ENCODE measurements around the gene ADK.
"Not testable (repeated sequence)": the region's sequence is repeated elsewhere in the genome, so short reads cannot be mapped to it uniquely, and the experiment has no call there.

ADK gene

DNA sequence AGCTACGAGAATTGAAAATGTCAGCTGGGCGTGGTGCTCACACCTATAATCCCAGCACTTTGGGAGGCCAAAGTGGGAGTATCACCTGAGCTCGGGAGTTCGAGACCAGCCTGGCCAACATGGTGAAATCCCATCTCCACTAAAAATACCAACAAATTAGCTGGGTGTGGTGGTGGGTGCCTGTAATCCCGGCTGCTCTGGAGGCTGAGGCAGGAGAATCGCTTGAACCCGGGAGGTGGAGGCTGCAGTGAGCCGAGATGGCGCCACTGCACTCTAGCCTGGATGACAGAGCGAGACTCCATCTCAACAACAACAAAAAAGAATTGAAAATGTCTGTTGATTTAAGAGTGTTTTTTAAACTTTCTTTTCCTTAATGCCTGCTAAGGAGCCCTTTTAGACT is 4.0 kb upstream of the ADK start:
- not testable (repeated sequence) for DNase-seq (ENCODE audit: low read depth)

DNA sequence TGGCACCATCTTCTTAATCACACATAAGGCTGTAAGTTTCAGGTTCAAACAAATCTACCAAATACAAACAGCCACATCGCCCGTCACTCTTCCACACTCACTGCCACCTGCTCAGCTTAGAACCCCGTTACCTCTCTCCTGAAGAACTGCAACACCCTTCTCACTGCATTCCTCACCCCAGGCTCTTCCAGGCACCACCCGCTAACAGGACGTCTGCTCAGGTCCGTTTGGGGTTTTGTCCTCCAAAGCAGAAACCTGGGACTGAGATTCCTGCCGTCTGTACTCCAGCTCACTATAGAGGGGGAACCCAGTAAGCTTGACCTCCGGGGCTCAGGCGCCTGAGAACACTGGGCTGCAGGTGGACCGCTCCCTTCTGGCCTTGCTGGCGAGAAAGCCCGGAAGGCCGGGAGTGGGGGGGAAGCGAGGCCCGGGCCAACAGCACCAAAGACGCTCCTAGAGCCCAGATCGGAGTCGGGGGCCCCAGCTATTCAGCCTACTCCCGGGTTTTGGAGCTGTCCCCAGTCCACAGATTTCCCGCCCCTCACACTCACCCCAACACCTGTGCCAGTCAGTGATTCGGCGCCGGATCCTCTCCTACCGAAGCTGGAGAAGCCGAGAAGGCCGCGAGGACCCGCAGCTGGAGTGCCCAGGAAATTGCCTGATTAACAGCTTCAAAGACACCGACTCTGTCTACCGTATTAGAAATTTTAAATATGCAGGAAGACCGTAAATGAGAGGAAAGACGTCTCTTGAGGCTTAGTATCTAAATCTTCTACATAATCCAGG is 624 bp upstream of the ADK start, which contains the start of gene AP3M1:
TSS of gene AP3M1 (minus strand) at position 625 of the 786 bp plus-strand sequence. CDS start 12,449 bp downstream, outside the sequence.
- no peak for DNase-seq (ENCODE audit: low read depth)

DNA sequence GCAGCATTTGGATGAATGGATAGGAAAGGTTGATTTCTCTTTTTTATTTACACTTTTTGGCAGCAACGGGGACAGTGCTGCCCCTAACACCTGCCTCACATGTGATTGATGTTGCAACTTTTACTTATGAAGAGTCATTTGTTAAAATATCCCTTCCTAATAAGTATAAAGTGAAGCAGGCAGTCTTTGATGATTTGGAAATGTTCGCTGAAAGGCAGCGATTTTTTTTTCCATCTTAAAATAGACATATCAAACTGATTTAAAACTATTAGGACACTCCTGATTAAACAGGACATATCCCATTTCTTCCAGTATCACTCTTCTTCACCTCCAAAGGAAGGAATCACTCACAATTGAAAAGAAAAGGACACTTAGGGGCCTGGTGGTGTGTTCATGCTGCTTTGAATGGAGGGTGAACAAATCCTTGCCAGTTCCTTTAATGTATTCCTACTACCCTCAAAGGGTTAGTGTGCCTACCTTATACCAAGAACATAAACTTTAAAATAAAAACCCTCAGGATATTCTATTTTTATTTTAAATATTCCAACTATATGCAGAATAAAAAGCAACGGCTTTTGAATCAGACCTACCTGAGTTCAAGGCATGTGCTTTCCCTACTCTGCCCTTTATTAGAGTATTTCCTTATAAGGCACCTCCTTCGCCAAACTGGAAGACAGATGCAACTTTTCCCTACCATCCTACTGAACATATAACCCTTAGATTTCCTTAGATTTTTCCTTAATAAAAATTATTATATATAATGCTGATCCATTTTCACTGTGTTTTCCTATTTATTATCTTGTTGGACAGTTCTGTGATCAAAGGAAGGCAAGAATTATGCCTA is 1.1 kb downstream of the ADK start:
- no peak for DNase-seq (ENCODE audit: low read depth)

DNA sequence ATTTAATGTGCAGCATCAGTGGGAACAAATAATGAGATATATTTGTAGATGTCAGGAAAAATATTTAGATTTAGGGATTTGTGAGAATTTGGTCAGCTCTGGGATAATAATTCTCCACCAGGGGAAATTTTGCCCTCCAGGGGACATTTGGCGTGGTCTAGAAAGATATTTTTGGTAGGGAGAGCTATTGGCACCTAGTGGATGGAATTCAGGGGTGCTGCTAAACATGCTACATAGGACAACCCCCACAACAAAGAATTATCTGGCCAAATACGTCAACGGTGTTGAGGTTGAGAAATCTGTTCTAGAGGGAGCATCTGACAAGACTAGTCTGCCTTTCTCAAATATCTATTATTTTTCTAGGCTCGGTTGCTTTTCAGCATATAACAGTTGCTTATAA is 2.1 kb downstream of the ADK start:
- no peak for DNase-seq (ENCODE audit: low read depth)

DNA sequence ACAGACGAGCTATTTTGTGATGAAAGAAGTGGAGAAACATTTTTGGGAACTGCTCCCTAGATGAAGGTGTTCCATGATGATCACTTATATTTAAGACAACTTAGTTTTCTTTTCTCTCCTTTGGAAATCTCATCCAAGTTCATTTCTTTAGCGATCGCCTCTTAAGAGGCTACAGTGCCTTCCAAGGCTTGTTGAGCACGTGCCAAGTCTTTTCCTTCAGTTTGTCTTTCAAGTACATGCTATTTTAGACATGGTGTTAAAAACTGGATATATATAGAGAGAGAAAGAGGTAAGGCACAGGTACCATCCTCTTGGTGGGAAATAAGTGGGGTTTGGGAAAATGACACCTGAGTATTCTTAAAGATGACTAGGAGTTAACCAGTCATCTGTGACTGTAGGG is 2.7 kb downstream of the ADK start:
- DNase-seq (ENCODE audit: low read depth): no peak

DNA sequence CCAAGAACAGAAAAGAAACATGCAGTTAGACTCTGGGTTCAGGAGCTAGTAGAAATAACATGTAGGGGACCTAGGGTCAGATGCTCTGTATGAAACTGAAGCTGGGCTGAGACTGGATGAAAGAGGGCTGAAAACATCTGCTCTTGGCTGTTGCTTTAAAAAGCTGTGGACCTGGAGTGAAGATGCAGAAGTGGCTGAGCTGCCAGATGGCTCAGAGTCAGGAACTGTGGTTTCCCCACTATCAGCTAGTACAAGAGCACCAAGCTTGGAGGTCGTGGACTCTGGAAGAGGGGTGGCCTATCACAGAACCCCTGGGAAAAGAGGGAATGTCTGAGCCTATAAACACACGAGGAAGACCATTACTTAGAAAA is 5.9 kb downstream of the ADK start:
- DNase-seq (ENCODE audit: low read depth): peak; percentile 68

DNA sequence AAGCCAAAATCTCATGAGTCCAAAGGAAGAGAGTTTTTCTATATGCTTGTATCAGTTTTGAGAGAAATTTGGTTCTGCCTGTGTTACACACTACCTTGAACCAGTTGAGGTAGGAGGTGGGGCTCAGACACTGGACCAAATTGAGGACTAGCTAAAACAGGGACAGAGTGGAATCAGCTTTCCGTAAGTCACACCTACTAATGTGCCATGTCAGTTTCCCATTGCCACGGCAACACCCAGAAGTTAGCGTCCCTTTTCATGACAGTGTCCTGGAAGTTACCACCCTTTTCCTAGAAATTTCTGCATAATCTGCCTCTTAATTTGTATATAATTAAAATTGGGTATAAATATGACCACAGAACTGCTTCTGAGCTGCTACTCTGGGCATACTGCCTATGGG is 9.0 kb downstream of the ADK start:
- DNase-seq (ENCODE audit: low read depth): no peak

DNA sequence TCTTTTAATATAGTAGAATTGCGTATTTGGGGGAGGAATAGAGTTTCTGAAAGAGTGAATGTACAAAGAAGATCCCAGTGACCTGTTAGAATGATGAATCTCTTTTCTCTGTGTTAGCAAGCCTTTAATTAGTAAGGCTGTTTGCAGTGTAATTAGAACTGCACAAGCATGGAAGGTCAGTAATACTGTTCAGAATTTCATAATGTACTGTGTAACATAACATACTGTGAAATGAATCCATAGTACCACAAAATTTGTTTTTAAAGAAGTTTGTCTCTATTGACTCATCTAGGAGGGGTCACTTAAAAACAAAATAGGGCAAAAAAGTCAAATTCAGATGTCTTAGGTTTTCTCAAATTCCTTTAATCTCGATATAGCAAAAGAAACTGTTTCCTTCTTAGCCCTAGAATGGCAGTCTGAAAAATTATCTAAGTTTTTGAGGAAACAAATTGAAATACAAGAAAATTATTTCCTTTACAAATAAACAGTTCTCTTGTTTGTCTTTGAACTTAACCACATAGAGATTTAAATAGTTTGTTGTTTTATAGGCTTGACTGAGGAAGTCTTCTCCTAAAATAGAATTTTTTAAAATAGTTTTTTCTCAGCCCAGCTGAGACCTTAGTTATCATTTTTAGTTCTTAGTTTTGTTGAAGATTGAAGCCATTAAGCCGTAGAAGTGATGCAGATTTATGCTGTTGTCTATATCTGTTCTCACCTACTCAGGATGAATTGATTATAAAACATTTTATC is 12.5 kb downstream of the ADK start:
- DNase-seq (ENCODE audit: low read depth): no peak

DNA sequence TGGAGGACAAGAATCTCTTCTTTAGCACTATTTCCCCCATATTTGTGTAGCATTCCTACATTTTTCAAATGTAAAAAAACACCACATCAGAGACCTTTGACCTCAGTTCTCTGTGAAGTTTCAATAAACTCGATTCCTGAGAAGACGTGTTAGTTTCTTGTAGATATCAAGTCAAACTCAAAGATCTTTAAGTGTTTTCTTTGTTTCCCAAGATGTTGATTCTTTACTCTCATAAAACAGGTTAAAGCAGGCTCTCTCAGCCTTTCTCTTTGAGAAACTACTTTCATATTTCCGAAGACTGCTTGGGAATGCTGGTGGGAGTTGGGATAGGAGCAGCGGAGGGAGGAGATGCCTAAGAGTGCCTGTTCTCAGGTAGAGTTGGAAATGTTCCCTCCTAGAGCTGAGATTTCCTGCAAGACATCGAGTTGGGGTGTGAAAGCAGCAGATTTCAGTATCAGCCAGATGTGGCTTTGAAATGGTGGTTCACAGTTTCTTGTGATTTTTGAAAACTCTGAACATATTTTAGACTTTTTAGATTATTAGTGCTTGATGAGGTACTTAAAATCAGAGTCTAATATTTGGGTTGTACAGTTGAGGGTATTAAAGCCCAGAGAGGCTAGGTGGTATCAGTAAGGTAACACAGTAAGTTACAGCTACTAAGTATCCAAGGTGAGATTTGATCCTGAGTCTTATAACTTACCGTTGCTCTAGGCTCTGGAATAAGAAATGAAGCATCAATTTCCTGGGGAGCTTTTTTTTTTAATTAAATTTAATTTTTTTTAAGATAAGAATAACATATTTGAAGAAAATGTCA is 13.9 kb downstream of the ADK start:
- no peak for DNase-seq (ENCODE audit: low read depth)

DNA sequence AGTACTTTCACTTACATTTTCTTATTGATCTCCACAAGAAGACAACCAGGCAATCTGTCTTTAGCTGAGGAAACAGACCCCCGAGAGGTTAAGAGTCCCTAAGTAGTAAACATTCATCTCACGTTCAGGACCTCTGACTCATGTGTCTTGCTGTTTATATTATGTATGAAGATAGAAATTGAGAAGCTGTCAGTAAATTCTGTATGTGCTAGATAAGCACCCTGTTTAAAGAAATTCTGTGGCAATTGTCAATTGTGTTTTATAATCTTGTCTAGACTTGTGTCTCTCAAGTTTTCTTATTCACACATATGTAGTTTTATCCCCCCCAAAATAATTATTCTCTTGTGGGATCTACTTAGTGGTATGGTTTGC is 14.5 kb downstream of the ADK start:
- DNase-seq (ENCODE audit: low read depth): no peak

DNA sequence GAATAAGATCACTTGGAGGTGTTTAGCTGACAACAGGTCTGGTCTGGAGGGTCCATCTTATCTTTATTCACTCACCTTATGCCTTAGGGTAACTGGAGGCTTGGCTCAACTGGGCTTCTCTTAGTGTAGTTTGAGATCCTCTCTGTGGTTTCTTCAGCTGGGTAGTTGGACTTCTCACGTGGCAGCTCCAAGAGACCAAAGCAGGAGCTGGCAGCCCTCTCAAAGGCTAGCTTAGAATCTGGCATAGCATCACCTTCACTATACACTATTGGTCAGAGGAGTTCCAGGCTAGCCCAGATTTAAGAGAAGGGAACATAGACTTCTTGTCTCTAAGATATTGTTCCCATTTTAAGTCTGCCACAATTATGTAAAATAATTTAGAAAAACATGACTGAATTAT is 16.4 kb downstream of the ADK start:
- no peak for DNase-seq (ENCODE audit: low read depth)

DNA sequence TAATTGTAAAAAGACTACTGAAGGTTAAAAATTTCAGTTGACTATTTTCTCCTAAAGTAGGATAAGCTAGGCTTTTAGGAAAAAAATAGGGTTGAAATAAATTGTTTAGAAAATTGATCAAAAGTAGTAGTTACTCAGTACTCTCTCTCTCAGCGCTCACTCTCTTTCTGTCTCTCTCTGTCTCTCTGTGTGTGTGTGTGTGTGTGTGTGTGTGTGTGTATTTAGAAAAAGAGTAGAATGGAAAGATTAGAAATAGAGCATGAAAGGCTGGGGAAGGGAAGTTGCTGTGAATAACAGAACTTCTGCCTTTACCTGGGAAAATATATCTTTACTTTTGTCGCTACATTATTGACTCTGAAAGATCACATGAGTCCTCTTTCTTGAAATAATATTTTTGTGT is 20.6 kb downstream of the ADK start:
- no peak for DNase-seq (ENCODE audit: low read depth)

DNA sequence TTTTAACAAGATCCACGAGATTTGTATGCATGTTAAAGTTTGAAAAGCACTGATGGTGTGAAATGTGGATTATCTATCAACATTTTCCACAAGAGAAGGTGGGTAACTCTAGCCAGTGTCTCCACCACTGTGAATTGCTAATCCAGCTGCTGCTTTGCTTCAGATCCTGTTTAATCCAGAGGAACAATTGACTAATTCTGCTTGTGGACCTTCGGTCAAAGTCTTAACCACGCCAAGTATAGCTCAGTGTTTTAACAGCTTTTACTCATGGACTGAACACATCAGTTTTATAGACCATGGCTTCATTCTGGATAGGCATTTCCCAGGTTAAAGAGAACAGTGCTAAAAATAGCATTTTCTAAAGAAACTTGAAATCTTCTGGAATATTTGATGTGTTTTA is 23.5 kb downstream of the ADK start:
- DNase-seq (ENCODE audit: low read depth): no peak

DNA sequence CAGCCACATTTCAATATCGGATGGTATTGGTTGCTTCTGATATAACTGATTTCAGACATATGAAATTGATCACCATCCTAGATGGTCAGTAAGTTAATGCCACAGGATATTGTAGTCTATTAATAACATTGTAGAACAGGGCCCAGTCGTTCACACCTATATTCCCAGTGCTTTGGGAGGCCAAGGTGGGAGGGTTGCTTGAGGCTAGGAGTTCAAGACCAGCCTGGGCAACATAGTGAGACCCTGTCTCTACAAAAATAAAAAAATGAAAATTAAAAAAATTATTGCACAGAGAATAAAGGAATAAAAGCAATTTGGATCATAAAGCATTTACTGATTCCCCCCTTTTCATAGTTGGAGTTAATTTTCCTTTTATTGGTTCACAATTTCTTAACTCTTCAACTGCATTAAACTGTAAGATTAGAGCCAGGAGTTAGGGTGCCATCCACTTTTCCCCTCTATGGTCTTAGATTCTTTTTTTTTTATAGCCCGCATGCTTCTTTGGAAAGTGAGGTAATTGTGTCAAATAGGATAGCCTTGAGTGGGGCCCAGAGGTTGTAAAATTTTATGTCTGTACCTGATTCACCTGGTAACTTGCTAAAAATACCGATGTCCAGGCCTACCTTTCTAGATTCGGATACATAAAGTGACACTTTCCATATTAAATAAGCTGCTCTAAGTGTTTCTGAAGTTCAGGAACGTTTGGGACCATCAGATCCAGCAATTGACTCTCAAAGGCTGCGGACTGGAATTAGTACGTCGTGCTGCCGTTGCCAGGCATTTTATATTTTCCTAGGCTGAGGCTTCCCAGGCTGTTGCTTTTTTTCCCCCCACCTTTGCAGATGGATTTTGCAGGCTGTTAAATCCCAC is 24.7 kb downstream of the ADK start:
- no peak for DNase-seq (ENCODE audit: low read depth)

DNA sequence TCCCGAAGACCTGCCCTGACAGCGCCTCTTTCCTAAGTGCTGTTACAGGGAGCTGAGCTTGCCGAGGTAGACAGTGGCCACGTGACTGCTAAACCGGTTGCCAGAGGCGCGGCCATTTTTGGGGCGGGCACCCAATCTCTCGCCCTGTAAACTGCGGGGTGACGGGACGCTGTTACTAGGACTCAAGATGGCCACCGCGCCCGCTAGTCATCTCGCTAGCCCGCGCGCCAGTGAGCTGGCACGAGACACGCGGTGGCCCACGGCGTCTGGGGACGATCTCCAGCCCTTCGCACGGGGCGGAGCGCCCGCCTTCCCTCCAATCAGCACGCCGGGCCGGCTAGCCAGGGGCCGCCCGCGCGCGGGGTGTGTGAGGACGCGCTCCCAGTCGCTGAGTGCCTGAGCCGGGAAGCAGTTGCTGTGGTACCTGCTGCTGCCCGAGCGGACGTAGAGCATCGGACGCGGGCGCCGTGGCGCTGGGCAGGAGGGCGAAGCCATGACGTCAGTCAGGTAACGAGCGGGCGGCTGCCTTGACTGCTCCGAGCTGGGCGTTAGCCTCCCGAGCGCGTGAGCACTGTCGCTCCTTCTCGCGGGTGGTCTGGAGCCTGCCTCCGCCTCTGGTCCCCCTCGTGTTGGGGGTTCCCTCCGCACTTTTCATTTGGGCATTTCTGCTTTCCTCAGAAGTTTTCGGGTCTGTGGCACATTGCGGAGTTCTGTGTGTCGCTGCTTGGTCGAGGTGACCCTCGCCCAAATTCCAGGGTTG is 25.5 kb downstream of the ADK start:
- peak; percentile 82 for DNase-seq (ENCODE audit: low read depth)

DNA sequence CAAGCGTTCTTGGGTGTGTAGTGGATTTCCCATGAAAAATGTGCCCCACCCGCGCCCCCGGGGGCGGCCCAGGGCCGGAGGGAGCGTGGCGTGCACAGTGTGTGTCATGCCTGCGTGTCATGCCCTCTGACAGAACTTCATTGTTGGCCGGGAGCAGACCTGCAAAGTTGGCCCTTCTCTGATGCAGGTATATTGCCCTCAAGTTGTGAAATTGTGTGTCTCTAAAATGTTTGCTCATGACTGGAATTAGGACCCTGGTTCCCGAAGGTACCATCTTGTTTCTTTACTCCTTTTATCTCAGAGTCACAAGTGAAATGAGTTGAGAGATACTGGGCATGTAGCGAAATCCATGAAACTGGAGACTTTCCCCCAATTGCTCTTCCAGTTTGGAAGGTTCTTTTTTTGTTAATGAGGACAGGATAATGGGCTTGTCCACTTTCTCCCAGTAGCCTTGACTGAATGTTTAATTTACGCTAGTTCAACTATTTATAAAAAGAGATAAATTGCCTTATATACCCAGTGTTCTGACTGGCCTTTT is 26.2 kb downstream of the ADK start:
- DNase-seq (ENCODE audit: low read depth): no peak

DNA sequence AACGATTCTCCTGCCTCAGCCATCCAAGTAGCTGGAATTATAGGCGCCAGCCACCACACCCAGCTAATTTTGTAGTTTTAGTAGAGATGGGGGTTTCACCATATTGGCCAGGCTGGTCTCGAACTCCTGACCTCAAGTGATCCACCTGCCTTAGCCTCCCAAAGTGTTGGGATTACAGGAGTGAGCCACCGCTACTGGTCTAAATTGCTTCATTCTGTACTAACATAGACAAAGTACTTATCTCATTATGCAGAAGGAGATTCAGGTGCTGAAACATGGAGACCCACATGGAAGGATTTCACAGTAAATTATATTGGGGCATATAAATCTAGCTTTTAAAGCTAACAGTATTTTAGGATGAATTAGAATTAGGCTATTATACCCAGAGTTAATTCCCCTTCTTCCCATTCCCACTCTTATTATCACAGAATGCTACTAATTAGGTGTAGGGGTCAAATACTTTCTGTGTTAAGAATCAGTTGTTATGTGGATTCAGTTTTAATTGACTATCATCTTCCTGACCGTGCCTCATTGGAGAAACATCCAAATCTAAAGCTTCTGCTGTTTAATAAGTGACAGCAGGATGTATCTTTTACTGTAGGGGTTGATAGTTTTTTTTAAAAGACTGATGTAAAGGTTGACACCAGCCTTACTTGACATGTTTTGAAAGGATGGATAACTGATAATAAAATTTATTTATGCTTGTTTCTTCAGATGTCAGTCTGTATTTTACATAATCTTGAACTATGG is 27.2 kb downstream of the ADK start:
- no peak for DNase-seq (ENCODE audit: low read depth)

DNA sequence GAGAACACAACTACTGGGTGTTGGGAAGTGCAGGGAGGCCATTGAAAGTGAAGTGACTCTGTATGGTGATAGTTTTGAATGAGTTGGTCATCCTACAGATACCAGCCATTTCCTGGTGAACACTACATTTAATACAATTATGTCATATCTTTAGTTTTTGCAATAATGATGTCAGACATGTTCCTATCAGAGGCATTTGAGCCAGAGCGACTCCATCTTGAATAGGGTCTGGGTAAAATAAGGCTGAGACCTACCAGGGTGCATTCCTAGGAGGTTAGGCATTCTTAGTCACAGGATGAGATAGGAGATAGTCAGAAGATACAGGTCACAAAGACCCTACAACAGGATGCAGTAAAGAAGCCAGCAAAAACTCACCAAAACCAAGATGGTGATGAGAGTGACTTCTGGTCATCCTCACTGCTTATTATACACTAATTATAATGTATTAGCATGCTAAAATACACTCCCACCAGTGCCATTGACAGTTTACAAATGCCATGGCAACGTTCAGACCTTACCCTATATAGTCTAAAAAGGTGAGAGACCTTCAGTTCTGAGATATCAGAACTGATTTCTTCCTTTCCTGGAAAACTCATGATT is 28.2 kb downstream of the ADK start:
- DNase-seq (ENCODE audit: low read depth): no peak

DNA sequence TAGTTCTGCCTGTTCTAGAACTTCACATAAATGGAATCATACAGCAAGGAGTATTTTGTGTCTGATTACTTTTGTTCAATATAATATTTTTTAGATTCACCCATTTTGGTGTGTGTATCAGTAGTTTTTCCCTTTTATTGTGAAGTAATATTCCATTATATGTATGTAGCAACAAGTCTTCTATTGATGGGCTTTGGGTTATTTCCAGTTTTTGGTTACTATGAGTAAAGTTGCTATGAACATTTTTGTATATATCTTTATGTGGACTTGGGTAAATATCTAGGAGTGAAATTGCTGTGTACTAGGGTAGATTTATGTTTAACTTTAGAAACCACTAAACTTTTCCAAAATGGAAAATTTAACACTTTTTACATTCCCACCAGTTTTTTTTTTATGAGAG is 35.7 kb downstream of the ADK start:
- DNase-seq (ENCODE audit: low read depth): no peak
